Ishikawa (cell line): ENCODE results near the gene IGF2BP3.
A peak's percentile ranks its signal among the peaks of the same experiment; 100 is the strongest.

Experiments used
- CEBPB ChIP-seq: IDR thresholded peaks from 2 replicates; pipeline ENCODE4 v1.6.1; 2012
- CREB1 ChIP-seq: IDR thresholded peaks from 2 replicates; pipeline ENCODE4 v1.6.1; 2012; ENCODE audit warnings: low read depth
- EGR1 ChIP-seq: IDR thresholded peaks from 2 replicates; pipeline ENCODE4 v1.6.1; 2012
- EP300 ChIP-seq: IDR thresholded peaks from 2 replicates; pipeline ENCODE4 v1.6.1; 2012; ENCODE audit warnings: borderline replicate concordance
- FOXM1 ChIP-seq: IDR thresholded peaks from 2 replicates; pipeline ENCODE4 v1.6.1; 2012; ENCODE audit warnings: low read depth, borderline replicate concordance
- MAX ChIP-seq: IDR thresholded peaks from 2 replicates; pipeline ENCODE4 v1.6.1; 2012
- NFIC ChIP-seq: IDR thresholded peaks from 2 replicates; pipeline ENCODE4 v1.6.1; 2012
- RAD21 ChIP-seq: IDR thresholded peaks from 2 replicates; pipeline ENCODE4 v1.6.1; 2012; ENCODE audit warnings: low read depth
- TAF1 ChIP-seq: IDR thresholded peaks from 2 replicates; pipeline ENCODE4 v1.6.1; 2012; ENCODE audit warnings: low read depth, mild to moderate bottlenecking
- TCF12 ChIP-seq: IDR thresholded peaks from 2 replicates; pipeline ENCODE4 v1.6.1; 2012; ENCODE audit warnings: low read depth
- TEAD4 ChIP-seq: IDR thresholded peaks from 2 replicates; pipeline ENCODE4 v1.6.1; 2012
- YY1 ChIP-seq: IDR thresholded peaks from 2 replicates; pipeline ENCODE4 v1.6.1; 2012; ENCODE audit warnings: low read depth
- ZBTB7A ChIP-seq: IDR thresholded peaks from 2 replicates; pipeline ENCODE4 v1.6.1; 2012; ENCODE audit warnings: low read depth
- TF ChIP-seq, protein P1 (sequence below): IDR thresholded peaks from 2 replicates; pipeline ENCODE4 v1.6.1; 2012
- TF ChIP-seq, protein P2 (sequence below): IDR thresholded peaks from 2 replicates; pipeline ENCODE4 v1.6.1; 2012; ENCODE audit warnings: low read depth, mild to moderate bottlenecking

The IGF2BP3 gene

GRCh38 chr7:23335621-23336020 is 134.7 kb downstream of the IGF2BP3 start:
- TF ChIP-seq YY1 (no peak), FOXM1 (no peak; the same call in 1 of the 2 replicates), EP300 (peak; percentile 84), TEAD4 (peak; percentile 68), NFIC (peak; percentile 87), CREB1 (no peak), TCF12 (peak; percentile 80), MAX (peak; percentile 69)
- TF ChIP-seq, protein P1, sequence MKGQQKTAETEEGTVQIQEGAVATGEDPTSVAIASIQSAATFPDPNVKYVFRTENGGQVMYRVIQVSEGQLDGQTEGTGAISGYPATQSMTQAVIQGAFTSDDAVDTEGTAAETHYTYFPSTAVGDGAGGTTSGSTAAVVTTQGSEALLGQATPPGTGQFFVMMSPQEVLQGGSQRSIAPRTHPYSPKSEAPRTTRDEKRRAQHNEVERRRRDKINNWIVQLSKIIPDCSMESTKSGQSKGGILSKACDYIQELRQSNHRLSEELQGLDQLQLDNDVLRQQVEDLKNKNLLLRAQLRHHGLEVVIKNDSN = no peak
- TF ChIP-seq, protein P2, sequence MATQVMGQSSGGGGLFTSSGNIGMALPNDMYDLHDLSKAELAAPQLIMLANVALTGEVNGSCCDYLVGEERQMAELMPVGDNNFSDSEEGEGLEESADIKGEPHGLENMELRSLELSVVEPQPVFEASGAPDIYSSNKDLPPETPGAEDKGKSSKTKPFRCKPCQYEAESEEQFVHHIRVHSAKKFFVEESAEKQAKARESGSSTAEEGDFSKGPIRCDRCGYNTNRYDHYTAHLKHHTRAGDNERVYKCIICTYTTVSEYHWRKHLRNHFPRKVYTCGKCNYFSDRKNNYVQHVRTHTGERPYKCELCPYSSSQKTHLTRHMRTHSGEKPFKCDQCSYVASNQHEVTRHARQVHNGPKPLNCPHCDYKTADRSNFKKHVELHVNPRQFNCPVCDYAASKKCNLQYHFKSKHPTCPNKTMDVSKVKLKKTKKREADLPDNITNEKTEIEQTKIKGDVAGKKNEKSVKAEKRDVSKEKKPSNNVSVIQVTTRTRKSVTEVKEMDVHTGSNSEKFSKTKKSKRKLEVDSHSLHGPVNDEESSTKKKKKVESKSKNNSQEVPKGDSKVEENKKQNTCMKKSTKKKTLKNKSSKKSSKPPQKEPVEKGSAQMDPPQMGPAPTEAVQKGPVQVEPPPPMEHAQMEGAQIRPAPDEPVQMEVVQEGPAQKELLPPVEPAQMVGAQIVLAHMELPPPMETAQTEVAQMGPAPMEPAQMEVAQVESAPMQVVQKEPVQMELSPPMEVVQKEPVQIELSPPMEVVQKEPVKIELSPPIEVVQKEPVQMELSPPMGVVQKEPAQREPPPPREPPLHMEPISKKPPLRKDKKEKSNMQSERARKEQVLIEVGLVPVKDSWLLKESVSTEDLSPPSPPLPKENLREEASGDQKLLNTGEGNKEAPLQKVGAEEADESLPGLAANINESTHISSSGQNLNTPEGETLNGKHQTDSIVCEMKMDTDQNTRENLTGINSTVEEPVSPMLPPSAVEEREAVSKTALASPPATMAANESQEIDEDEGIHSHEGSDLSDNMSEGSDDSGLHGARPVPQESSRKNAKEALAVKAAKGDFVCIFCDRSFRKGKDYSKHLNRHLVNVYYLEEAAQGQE = no peak

DNA sequence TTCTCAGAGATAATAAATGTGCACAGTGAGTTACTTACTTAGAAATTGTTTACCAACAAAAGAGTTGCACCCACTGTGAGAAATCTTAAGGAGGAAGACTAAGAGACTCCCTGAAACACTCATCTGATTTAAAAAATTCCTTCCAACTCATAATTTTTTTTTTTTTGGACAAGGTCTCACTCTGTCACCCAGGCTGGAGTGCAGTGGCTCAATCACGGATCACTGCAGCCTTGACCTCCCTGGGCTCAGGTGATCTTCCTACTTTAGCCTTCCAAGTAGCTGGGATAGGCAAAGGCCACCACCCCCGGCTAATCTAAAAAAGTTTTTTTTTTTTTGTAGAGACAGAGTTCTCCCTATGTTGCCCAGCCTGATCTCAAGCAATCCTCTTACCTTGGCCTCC is 135.2 kb downstream of the IGF2BP3 start:
- TF ChIP-seq, protein P1 = no peak
- TF ChIP-seq FOXM1 (no peak), CREB1 (no peak), EP300 (no peak), TAF1 (no peak), CEBPB (no peak), TEAD4 (no peak), MAX (no peak), NFIC (no peak), YY1 (no peak)

GRCh38 chr7:23334482-23335056 is 135.7 kb downstream of the IGF2BP3 start:
- peak; percentile 81 for TF ChIP-seq TEAD4
- peak; percentile 93 for TF ChIP-seq EP300
- TF ChIP-seq ZBTB7A = no peak
- TF ChIP-seq NFIC = peak; percentile 98
- peak; percentile 4; the same call in 1 of the 2 replicates for TF ChIP-seq RAD21
- TF ChIP-seq CEBPB = peak; percentile 73
- TF ChIP-seq, protein P2 = no peak
- no peak for TF ChIP-seq YY1
- TF ChIP-seq MAX = 0 out of 2 replicates have a peak, but pooled peaks have one; percentile 11
- peak; percentile 88 for TF ChIP-seq TCF12
- TF ChIP-seq TAF1 = no peak

- TF ChIP-seq, protein P1 = 0 out of 2 replicates have a peak, but pooled peaks have one; percentile 13
- TF ChIP-seq NFIC = no peak
Measured at GRCh38 chr7:23333671-23334246, 136.5 kb downstream of the IGF2BP3 start.

DNA sequence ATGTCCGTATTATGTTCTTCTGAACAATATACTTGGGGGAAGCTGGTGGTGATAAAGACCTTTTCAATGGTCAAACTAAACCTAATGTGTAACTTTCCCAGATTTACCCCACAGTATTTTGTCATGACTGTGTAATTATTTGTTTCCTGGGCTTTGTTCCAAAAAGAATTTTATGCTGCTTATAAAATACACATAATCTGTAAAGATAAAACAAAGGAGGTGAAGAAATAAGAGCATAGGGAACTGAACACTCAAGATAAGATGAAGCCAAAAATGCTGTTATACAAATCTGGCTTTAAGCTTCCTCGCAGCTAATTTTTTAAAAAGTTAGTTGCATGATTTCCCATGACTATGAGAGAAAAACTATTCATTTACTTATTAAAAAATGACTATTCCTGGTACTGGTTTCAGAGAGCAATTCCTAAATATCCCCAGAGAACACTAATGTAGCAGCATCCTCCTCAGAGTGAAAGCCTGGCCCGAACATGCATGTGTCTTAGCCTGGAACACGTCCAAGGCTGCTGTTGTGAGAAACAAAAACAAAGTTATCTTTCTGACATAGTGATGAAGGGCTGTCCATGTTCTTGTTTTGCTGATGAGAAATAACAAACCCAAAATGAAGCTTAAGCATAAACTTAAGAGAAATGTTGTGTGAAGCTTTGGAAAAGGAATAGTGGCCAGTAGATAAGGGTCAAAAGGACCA is 137.2 kb downstream of the IGF2BP3 start:
- TF ChIP-seq, protein P2 = no peak
- TF ChIP-seq TEAD4 (no peak), YY1 (no peak), TAF1 (no peak), RAD21 (no peak), NFIC (no peak), TCF12 (no peak), EGR1 (no peak), MAX (no peak), FOXM1 (no peak), CREB1 (no peak)
- TF ChIP-seq, protein P1 = no peak
